WTC11 (cell line): ENCODE measurements around the gene PSD2. TPM values are rescaled to one million over a fixed set of nuclear protein-coding genes. Genes with fewer than 3 reads are reported as not detected.

Experiments
- ATAC-seq: fragments of 200-7000 bp; cut with Tn5 transposase; 2 replicates; pipeline ENCODE4 v1.10.0; 2021; ENCODE audit warnings: mild to moderate bottlenecking, moderate library complexity
- CTCF ChIA-PET: fragments of 300-600 bp; sonication (Branson Sonifier 250); formaldehyde crosslinking; loops from one replicate; lab custom pipeline; 2021; ENCODE audit warnings: antibody characterized with exemption; lab: Charles Lee
- POLR2A ChIA-PET: fragments of 350-600 bp; sonication (Branson Sonifier 250); formaldehyde crosslinking; loops from one replicate; lab custom pipeline; 2021; ENCODE audit warnings: antibody characterized with exemption; lab: Charles Lee
- DNase-seq: peaks from one replicate; pipeline ENCODE4 v3.0.0; 2021; ENCODE audit warnings: low spot score
- H3K27ac Mint-ChIP-seq: 2 replicates; pipeline ENCODE4 v1.8.0; 2021; ENCODE audit warnings: mixed read lengths
- H3K27me3 Mint-ChIP-seq: 2 replicates; pipeline ENCODE4 v1.8.0; 2021; ENCODE audit warnings: low read depth, mild to moderate bottlenecking, moderate library complexity, mixed read lengths
- H3K36me3 Mint-ChIP-seq: 2 replicates; pipeline ENCODE4 v1.8.0; 2021; ENCODE audit warnings: mixed read lengths
- H3K4me1 Mint-ChIP-seq: 2 replicates; pipeline ENCODE4 v1.8.0; 2022; ENCODE audit warnings: mixed read lengths
- H3K4me3 Mint-ChIP-seq: 2 replicates; pipeline ENCODE4 v1.8.0; 2021; ENCODE audit warnings: mild to moderate bottlenecking, moderate library complexity, mixed read lengths
- H3K9me3 Mint-ChIP-seq: 2 replicates; pipeline ENCODE4 v1.8.0; 2021; ENCODE audit warnings: mixed read lengths
- GABPB1 ChIP-seq: sonication (generic); formaldehyde crosslinking; IDR thresholded peaks from 2 replicates; pipeline ENCODE4 v1.8.1; 2023; ENCODE audit warnings: mild to moderate bottlenecking, missing genetic modification reagents
- GTF2I ChIP-seq: fragments of 250-450 bp; sonication (Bioruptor Pico); conservative IDR thresholded peaks from 2 replicates; pipeline ENCODE4 v1.4.0; 2021; ENCODE audit warnings: mild to moderate bottlenecking
- HMGA2 ChIP-seq: fragments of 250-450 bp; sonication (Bioruptor Pico); IDR thresholded peaks from 2 replicates; pipeline ENCODE4 v1.4.0; 2021; ENCODE audit warnings: mild to moderate bottlenecking, moderate library complexity
- JAZF1 ChIP-seq: fragments of 250-450 bp; sonication (Bioruptor Pico); IDR thresholded peaks from 2 replicates; pipeline ENCODE4 v1.9.0; 2021; ENCODE audit warnings: moderate library complexity, mild to moderate bottlenecking, inconsistent platforms
- KAT7 ChIP-seq: sonication (generic); formaldehyde crosslinking; IDR thresholded peaks from 2 replicates; pipeline ENCODE4 v1.8.1; 2023; ENCODE audit warnings: missing genetic modification reagents, mild to moderate bottlenecking, borderline replicate concordance
- MYBL2 ChIP-seq: sonication (generic); formaldehyde crosslinking; IDR thresholded peaks from 2 replicates; pipeline ENCODE4 v1.8.1; 2023; ENCODE audit warnings: mild to moderate bottlenecking, moderate library complexity, missing genetic modification reagents
- NFATC4 ChIP-seq: fragments of 250-450 bp; sonication (Bioruptor Pico); IDR thresholded peaks from 2 replicates; pipeline ENCODE4 v1.9.0; 2021; ENCODE audit warnings: mild to moderate bottlenecking
- NR2C2 ChIP-seq: sonication (generic); formaldehyde crosslinking; IDR thresholded peaks from 2 replicates; pipeline ENCODE4 v1.8.0; 2022; ENCODE audit warnings: mild to moderate bottlenecking, missing genetic modification reagents
- TEAD4 ChIP-seq: sonication (generic); formaldehyde crosslinking; IDR thresholded peaks from 2 replicates; pipeline ENCODE4 v1.8.0; 2022; ENCODE audit warnings: mild to moderate bottlenecking, missing genetic modification reagents
- ZBTB21 ChIP-seq: sonication (generic); formaldehyde crosslinking; IDR thresholded peaks from 2 replicates; pipeline ENCODE4 v1.8.1; 2023; ENCODE audit warnings: mild to moderate bottlenecking, missing genetic modification reagents, borderline replicate concordance
- ZNF138 ChIP-seq: sonication (generic); formaldehyde crosslinking; conservative IDR thresholded peaks from 2 replicates; pipeline ENCODE4 v1.8.1; 2022; ENCODE audit warnings: mild to moderate bottlenecking, moderate library complexity, missing genetic modification reagents
- ZNF671 ChIP-seq: fragments of 250-450 bp; sonication (Bioruptor Pico); IDR thresholded peaks from 2 replicates; pipeline ENCODE4 v1.8.0; 2021; ENCODE audit warnings: mild to moderate bottlenecking
- total RNA-seq: library from RNA; stranded (reverse); gene quantifications from 3 replicates; pipeline ENCODE4 v1.2.3, GENCODE V29; 2021
- TF ChIP-seq, protein P1 (sequence below): sonication (generic); formaldehyde crosslinking; IDR thresholded peaks from 2 replicates; pipeline ENCODE4 v1.8.1; 2023; ENCODE audit warnings: mild to moderate bottlenecking, missing genetic modification reagents, moderate library complexity
- TF ChIP-seq, protein P2 (sequence below): sonication (generic); formaldehyde crosslinking; IDR thresholded peaks from 2 replicates; pipeline ENCODE4 v1.8.0; 2023; ENCODE audit warnings: mild to moderate bottlenecking, missing genetic modification reagents
- TF ChIP-seq, protein P3 (sequence below): sonication (generic); formaldehyde crosslinking; IDR thresholded peaks from 2 replicates; pipeline ENCODE4 v1.8.1; 2023; ENCODE audit warnings: mild to moderate bottlenecking, missing genetic modification reagents
- TF ChIP-seq, protein P4 (sequence below): fragments of 250-450 bp; sonication (Bioruptor Pico); IDR thresholded peaks from 2 replicates; pipeline ENCODE4 v1.9.0; 2021; ENCODE audit warnings: mild to moderate bottlenecking, borderline replicate concordance
- TF ChIP-seq, protein P5 (sequence below): sonication (generic); formaldehyde crosslinking; IDR thresholded peaks from 2 replicates; pipeline ENCODE4 v1.8.1; 2022; ENCODE audit warnings: mild to moderate bottlenecking, missing genetic modification reagents, moderate library complexity, borderline replicate concordance
- TF ChIP-seq, protein P6 (sequence below): sonication (generic); formaldehyde crosslinking; IDR thresholded peaks from 2 replicates; pipeline ENCODE4 v1.8.1; 2022; ENCODE audit warnings: missing genetic modification reagents, borderline replicate concordance
- TF ChIP-seq, protein P7 (sequence below): sonication (generic); formaldehyde crosslinking; IDR thresholded peaks from 2 replicates; pipeline ENCODE4 v1.8.0; 2023; ENCODE audit warnings: missing genetic modification reagents

PSD2 gene
- total RNA-seq, 1 experiment from 2014 or later, result 0.57 TPM

DNA sequence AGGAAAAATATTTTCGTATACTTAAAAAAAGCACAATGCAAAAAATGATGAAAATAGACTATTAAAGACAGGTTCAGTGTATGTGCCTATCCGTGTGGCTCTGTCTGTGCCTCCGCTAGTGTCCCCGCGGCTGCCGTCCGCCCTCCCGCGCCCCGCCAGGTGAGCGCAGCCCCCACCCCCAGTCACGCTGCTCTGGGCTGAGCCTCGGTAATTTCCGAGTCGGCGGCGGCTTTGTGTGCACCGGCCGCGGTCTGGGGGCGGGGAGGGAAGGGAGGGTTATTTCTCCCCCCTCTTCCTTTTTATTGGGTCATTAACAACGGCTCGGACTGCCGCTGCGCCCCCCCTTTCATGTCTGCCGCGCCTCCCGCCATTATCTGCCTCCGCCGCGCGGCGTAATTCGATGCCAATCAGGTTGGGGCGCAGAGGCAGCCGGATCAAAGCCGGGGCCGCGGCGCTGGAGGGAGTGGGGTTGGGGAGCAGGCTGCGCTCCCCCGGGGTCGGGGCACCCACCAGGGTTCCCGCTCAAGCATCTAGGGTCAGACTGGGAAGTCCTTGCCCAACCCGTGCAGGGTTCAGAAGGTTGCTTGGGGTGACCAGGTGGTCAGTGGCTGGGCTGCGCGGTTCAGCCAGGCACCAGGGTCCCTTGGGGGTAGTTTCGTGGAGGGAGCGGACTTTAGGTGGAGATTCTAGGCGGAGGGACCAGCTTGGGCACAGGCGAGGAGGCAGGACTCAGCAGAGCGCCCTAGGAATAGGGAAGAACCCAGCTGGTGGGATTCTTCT, 39.5 kb upstream of the PSD2 start (continued):
- no peak for TF ChIP-seq NR2C2 (CRISPR knock-in tag)
- no peak for TF ChIP-seq TEAD4 (CRISPR knock-in tag)
- TF ChIP-seq, protein P1, sequence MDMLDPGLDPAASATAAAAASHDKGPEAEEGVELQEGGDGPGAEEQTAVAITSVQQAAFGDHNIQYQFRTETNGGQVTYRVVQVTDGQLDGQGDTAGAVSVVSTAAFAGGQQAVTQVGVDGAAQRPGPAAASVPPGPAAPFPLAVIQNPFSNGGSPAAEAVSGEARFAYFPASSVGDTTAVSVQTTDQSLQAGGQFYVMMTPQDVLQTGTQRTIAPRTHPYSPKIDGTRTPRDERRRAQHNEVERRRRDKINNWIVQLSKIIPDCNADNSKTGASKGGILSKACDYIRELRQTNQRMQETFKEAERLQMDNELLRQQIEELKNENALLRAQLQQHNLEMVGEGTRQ (CRISPR knock-in tag), result 0 out of 2 replicates have a peak, but pooled peaks have one; percentile 6
- TF ChIP-seq, all 79 proteins: peak for 7

DNA sequence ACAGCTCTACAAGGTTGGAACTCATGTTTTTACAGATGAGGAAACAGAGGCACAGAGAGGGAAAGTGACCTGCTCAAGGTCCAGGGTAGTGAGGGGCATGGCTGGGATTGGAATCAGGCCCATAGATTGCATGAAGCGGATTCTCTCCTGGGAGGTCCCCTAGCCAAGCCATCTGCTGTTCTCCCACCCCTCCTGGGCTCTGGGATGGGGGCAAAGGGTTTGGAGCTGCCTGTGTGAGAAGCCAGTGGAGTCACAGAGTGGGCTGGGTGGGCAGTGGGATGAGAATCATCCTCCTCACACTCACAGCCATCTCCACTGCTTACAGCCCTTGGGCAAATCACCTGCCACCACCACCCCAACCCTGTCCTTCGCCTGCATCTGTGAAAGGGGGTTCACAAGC, 38.6 kb upstream of the PSD2 start:
- Mint-ChIP-seq H3K9me3 (no peaks in the 10 kb centered on the region), H3K27me3 (peaks cover 86% of the 10 kb centered on the region), H3K4me3 (peak overlapping the region; percentile 70; the same call in 1 of the 2 replicates), H3K27ac (no peak overlapping the region), H3K4me1 (peaks cover 40% of the 10 kb centered on the region), H3K36me3 (no peaks in the 10 kb centered on the region)
- ChIA-PET CTCF (interaction anchor here (0.7 to 1.5 kb wide), 5 partner anchors 9 to 122 kb away, joined by 3 to 13 read pairs (median 5); no protein-coding TSS in a partner anchor), POLR2A (interaction anchor here (0.6 kb wide), 1 partner anchor 415 kb away, joined by 3 read pairs; the partner anchor contains the start of gene PAIP2)
- DNase-seq, result no peak
- TF ChIP-seq KAT7, result no peak
- no peak for TF ChIP-seq MYBL2
- no peak for TF ChIP-seq ZNF138
- TF ChIP-seq NFATC4 (CRISPR knock-in tag), result no peak
- no peak for TF ChIP-seq GABPB1 (CRISPR knock-in tag)
- TF ChIP-seq, protein P2, sequence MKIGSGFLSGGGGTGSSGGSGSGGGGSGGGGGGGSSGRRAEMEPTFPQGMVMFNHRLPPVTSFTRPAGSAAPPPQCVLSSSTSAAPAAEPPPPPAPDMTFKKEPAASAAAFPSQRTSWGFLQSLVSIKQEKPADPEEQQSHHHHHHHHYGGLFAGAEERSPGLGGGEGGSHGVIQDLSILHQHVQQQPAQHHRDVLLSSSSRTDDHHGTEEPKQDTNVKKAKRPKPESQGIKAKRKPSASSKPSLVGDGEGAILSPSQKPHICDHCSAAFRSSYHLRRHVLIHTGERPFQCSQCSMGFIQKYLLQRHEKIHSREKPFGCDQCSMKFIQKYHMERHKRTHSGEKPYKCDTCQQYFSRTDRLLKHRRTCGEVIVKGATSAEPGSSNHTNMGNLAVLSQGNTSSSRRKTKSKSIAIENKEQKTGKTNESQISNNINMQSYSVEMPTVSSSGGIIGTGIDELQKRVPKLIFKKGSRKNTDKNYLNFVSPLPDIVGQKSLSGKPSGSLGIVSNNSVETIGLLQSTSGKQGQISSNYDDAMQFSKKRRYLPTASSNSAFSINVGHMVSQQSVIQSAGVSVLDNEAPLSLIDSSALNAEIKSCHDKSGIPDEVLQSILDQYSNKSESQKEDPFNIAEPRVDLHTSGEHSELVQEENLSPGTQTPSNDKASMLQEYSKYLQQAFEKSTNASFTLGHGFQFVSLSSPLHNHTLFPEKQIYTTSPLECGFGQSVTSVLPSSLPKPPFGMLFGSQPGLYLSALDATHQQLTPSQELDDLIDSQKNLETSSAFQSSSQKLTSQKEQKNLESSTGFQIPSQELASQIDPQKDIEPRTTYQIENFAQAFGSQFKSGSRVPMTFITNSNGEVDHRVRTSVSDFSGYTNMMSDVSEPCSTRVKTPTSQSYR (CRISPR knock-in tag), result no peak
- no peak for TF ChIP-seq JAZF1 (CRISPR knock-in tag)
- no peak for TF ChIP-seq ZNF671
- TF ChIP-seq, protein P3, sequence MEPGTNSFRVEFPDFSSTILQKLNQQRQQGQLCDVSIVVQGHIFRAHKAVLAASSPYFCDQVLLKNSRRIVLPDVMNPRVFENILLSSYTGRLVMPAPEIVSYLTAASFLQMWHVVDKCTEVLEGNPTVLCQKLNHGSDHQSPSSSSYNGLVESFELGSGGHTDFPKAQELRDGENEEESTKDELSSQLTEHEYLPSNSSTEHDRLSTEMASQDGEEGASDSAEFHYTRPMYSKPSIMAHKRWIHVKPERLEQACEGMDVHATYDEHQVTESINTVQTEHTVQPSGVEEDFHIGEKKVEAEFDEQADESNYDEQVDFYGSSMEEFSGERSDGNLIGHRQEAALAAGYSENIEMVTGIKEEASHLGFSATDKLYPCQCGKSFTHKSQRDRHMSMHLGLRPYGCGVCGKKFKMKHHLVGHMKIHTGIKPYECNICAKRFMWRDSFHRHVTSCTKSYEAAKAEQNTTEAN (CRISPR knock-in tag), result no peak
- TF ChIP-seq, protein P4, sequence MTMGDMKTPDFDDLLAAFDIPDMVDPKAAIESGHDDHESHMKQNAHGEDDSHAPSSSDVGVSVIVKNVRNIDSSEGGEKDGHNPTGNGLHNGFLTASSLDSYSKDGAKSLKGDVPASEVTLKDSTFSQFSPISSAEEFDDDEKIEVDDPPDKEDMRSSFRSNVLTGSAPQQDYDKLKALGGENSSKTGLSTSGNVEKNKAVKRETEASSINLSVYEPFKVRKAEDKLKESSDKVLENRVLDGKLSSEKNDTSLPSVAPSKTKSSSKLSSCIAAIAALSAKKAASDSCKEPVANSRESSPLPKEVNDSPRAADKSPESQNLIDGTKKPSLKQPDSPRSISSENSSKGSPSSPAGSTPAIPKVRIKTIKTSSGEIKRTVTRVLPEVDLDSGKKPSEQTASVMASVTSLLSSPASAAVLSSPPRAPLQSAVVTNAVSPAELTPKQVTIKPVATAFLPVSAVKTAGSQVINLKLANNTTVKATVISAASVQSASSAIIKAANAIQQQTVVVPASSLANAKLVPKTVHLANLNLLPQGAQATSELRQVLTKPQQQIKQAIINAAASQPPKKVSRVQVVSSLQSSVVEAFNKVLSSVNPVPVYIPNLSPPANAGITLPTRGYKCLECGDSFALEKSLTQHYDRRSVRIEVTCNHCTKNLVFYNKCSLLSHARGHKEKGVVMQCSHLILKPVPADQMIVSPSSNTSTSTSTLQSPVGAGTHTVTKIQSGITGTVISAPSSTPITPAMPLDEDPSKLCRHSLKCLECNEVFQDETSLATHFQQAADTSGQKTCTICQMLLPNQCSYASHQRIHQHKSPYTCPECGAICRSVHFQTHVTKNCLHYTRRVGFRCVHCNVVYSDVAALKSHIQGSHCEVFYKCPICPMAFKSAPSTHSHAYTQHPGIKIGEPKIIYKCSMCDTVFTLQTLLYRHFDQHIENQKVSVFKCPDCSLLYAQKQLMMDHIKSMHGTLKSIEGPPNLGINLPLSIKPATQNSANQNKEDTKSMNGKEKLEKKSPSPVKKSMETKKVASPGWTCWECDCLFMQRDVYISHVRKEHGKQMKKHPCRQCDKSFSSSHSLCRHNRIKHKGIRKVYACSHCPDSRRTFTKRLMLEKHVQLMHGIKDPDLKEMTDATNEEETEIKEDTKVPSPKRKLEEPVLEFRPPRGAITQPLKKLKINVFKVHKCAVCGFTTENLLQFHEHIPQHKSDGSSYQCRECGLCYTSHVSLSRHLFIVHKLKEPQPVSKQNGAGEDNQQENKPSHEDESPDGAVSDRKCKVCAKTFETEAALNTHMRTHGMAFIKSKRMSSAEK (CRISPR knock-in tag), result no peak
- TF ChIP-seq, protein P5, sequence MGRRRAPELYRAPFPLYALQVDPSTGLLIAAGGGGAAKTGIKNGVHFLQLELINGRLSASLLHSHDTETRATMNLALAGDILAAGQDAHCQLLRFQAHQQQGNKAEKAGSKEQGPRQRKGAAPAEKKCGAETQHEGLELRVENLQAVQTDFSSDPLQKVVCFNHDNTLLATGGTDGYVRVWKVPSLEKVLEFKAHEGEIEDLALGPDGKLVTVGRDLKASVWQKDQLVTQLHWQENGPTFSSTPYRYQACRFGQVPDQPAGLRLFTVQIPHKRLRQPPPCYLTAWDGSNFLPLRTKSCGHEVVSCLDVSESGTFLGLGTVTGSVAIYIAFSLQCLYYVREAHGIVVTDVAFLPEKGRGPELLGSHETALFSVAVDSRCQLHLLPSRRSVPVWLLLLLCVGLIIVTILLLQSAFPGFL (CRISPR knock-in tag), result no peak
- TF ChIP-seq HMGA2 (CRISPR knock-in tag), result no peak
- TF ChIP-seq ZBTB21 (CRISPR knock-in tag), result no peak
- TF ChIP-seq, protein P6, sequence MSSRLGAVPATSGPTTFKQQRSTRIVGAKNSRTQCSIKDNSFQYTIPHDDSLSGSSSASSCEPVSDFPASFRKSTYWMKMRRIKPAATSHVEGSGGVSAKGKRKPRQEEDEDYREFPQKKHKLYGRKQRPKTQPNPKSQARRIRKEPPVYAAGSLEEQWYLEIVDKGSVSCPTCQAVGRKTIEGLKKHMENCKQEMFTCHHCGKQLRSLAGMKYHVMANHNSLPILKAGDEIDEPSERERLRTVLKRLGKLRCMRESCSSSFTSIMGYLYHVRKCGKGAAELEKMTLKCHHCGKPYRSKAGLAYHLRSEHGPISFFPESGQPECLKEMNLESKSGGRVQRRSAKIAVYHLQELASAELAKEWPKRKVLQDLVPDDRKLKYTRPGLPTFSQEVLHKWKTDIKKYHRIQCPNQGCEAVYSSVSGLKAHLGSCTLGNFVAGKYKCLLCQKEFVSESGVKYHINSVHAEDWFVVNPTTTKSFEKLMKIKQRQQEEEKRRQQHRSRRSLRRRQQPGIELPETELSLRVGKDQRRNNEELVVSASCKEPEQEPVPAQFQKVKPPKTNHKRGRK (CRISPR knock-in tag), result no peak
- TF ChIP-seq GTF2I (CRISPR knock-in tag), result no peak
- TF ChIP-seq, protein P7, sequence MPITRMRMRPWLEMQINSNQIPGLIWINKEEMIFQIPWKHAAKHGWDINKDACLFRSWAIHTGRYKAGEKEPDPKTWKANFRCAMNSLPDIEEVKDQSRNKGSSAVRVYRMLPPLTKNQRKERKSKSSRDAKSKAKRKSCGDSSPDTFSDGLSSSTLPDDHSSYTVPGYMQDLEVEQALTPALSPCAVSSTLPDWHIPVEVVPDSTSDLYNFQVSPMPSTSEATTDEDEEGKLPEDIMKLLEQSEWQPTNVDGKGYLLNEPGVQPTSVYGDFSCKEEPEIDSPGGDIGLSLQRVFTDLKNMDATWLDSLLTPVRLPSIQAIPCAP (CRISPR knock-in tag), result no peak
- ATAC-seq, result no peak
